HCT116 (cell line): ENCODE results near the gene COG8.
"Not testable (repeated sequence)": the region's sequence is repeated elsewhere in the genome, so short reads cannot be mapped to it uniquely, and the experiment has no call there.

Source experiments
- CEBPB ChIP-seq: IDR thresholded peaks from 2 replicates; pipeline ENCODE4 v1.6.1; 2012; ENCODE audit warnings: low read depth
- EZH2phosphoT487 ChIP-seq: fragments of 200-600 bp; IDR thresholded peaks from 2 replicates; pipeline ENCODE4 v1.6.1; 2018; ENCODE audit warnings: antibody characterized with exemption, borderline replicate concordance
- FOSL1 ChIP-seq: IDR thresholded peaks from 2 replicates; pipeline ENCODE4 v1.6.1; 2012; ENCODE audit warnings: low read depth
- JUND ChIP-seq: IDR thresholded peaks from 2 replicates; pipeline ENCODE4 v1.6.1; 2012
- POLR2A ChIP-seq: IDR thresholded peaks from 2 replicates; pipeline ENCODE4 v1.7.0; 2011; ENCODE audit warnings: borderline replicate concordance; ENCODE audit not compliant: insufficient read depth, insufficient read length; ENCODE audit errors: extremely low read depth
- POLR2AphosphoS5 ChIP-seq: IDR thresholded peaks from 2 replicates; pipeline ENCODE4 v1.6.1; 2011; ENCODE audit warnings: mild to moderate bottlenecking, low read depth, low read length, moderate library complexity
- SIN3A ChIP-seq: IDR thresholded peaks from 2 replicates; pipeline ENCODE4 v1.6.1; 2012; ENCODE audit warnings: low read depth
- SRF ChIP-seq: IDR thresholded peaks from 2 replicates; pipeline ENCODE4 v1.6.1; 2012; ENCODE audit warnings: low read depth
- TCF7L2 ChIP-seq: IDR thresholded peaks from 2 replicates; pipeline ENCODE4 v1.7.0; 2011; ENCODE audit warnings: borderline replicate concordance, inconsistent platforms; ENCODE audit not compliant: insufficient read depth, insufficient read length; ENCODE audit errors: extremely low read depth
- YY1 ChIP-seq: IDR thresholded peaks from 2 replicates; pipeline ENCODE4 v1.6.1; 2011; ENCODE audit warnings: low read length, low read depth, moderate library complexity, mild to moderate bottlenecking; ENCODE audit not compliant: insufficient replicate concordance; ENCODE audit errors: extremely low read depth
- ZNF274 ChIP-seq: fragments of 200-500 bp; sonication (Bioruptor generic); IDR thresholded peaks from 2 replicates; pipeline ENCODE4 v1.6.1; 2014; ENCODE audit warnings: mild to moderate bottlenecking, low read depth, low read length, inconsistent platforms
- TF ChIP-seq, protein P1 (sequence below), 3 experiments: fragments of 200-600 bp in 1 of 3; sonication (generic) in 1 of 3; IDR thresholded peaks in 2 of 3; conservative IDR thresholded peaks in 1 of 3; 2 replicates each; pipeline ENCODE4 v1.5.1; 2012 to 2017; ENCODE audit warnings: low read depth in 2 of 3, low read length in 2 of 3, antibody characterized with exemption in 1 of 3, borderline replicate concordance in 1 of 3, control low read depth in 1 of 3, mild to moderate bottlenecking in 1 of 3, mixed read lengths in 1 of 3, mixed run types in 1 of 3, moderate library complexity in 1 of 3; ENCODE audit not compliant: insufficient read depth in 1 of 3
- TF ChIP-seq, protein P2 (sequence below): IDR thresholded peaks from 2 replicates; pipeline ENCODE4 v1.6.1; 2012
- TF ChIP-seq, protein P3 (sequence below): IDR thresholded peaks from 2 replicates; pipeline ENCODE4 v1.6.1; 2012; ENCODE audit warnings: low read depth

DNA sequence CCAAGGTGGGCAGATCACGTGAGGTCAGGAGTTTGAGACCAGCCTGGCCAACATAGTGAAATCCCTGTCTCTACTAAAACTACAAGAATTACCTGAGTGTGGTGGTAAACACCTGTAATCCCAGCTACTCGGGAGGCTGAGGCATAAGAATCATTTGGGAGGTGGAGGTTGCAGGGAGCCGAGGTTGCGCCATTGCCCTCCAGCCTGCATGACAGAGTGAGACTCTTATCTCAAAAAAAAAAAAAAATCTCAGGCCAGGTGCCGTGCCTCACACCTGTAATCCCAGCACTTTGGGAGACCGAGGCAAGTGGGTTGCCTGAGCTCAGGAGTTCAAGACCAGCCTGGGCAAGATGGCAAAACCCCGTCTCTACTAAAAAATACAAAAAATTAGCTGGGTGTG, 42.6 kb downstream of the COG8 start:
- not testable (repeated sequence) for TF ChIP-seq POLR2AphosphoS5, POLR2A, YY1, JUND, FOSL1, ZNF274, SRF, CEBPB, EZH2phosphoT487, TCF7L2, SIN3A
- TF ChIP-seq, protein P1, sequence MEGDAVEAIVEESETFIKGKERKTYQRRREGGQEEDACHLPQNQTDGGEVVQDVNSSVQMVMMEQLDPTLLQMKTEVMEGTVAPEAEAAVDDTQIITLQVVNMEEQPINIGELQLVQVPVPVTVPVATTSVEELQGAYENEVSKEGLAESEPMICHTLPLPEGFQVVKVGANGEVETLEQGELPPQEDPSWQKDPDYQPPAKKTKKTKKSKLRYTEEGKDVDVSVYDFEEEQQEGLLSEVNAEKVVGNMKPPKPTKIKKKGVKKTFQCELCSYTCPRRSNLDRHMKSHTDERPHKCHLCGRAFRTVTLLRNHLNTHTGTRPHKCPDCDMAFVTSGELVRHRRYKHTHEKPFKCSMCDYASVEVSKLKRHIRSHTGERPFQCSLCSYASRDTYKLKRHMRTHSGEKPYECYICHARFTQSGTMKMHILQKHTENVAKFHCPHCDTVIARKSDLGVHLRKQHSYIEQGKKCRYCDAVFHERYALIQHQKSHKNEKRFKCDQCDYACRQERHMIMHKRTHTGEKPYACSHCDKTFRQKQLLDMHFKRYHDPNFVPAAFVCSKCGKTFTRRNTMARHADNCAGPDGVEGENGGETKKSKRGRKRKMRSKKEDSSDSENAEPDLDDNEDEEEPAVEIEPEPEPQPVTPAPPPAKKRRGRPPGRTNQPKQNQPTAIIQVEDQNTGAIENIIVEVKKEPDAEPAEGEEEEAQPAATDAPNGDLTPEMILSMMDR (IDR thresholded peaks at IDR 0.05 in 2 of 3, conservative IDR thresholded peaks at IDR 0.05 in 1 of 3; ENCODE audit: borderline replicate concordance in 1 of 3, insufficient read depth in 1 of 3, low read depth in 2 of 3, low read length in 2 of 3): not testable (repeated sequence)
- TF ChIP-seq, protein P2, sequence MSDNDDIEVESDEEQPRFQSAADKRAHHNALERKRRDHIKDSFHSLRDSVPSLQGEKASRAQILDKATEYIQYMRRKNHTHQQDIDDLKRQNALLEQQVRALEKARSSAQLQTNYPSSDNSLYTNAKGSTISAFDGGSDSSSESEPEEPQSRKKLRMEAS: not testable (repeated sequence)
- TF ChIP-seq, protein P3, sequence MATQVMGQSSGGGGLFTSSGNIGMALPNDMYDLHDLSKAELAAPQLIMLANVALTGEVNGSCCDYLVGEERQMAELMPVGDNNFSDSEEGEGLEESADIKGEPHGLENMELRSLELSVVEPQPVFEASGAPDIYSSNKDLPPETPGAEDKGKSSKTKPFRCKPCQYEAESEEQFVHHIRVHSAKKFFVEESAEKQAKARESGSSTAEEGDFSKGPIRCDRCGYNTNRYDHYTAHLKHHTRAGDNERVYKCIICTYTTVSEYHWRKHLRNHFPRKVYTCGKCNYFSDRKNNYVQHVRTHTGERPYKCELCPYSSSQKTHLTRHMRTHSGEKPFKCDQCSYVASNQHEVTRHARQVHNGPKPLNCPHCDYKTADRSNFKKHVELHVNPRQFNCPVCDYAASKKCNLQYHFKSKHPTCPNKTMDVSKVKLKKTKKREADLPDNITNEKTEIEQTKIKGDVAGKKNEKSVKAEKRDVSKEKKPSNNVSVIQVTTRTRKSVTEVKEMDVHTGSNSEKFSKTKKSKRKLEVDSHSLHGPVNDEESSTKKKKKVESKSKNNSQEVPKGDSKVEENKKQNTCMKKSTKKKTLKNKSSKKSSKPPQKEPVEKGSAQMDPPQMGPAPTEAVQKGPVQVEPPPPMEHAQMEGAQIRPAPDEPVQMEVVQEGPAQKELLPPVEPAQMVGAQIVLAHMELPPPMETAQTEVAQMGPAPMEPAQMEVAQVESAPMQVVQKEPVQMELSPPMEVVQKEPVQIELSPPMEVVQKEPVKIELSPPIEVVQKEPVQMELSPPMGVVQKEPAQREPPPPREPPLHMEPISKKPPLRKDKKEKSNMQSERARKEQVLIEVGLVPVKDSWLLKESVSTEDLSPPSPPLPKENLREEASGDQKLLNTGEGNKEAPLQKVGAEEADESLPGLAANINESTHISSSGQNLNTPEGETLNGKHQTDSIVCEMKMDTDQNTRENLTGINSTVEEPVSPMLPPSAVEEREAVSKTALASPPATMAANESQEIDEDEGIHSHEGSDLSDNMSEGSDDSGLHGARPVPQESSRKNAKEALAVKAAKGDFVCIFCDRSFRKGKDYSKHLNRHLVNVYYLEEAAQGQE: not testable (repeated sequence)
